Gastroesophageal sphincter (tissue), 4 donors: ENCODE measurements around the gene ARHGAP19. TPM values are rescaled to one million over a fixed set of nuclear protein-coding genes. Genes with fewer than 3 reads are reported as not detected.

Experiments
- ATAC-seq: fragments of 150-250 bp; one replicate; pipeline ENCODE4 v1.9.1; 2016; ENCODE audit warnings: mild to moderate bottlenecking, moderate library complexity
- H3K27ac ChIP-seq, 4 donors: fragments of 200-600 bp; sonication (generic) in 3 of 4; 1 replicate in 3 of 4; 2 replicates in 1 of 4; pipeline ENCODE4 v1.5.1; 2016 to 2019
- H3K27me3 ChIP-seq: fragments of 200-600 bp; sonication (generic); one replicate; pipeline ENCODE4 v1.5.1; 2019
- H3K36me3 ChIP-seq, 2 donors: fragments of 200-600 bp; sonication (generic); one replicate each; pipeline ENCODE4 v1.5.1; 2019; ENCODE audit warnings: control low read depth in 1 of 2
- H3K4me1 ChIP-seq, 3 donors: fragments of 200-600 bp; sonication (generic); 1 replicate in 2 of 3; 2 replicates in 1 of 3; pipeline ENCODE4 v1.5.1; 2016 to 2019; ENCODE audit warnings: control low read depth in 2 of 3
- H3K4me3 ChIP-seq, 2 donors: fragments of 200-600 bp; sonication (generic); one replicate each; pipeline ENCODE4 v1.5.1; 2019; ENCODE audit warnings: mild to moderate bottlenecking in 1 of 2, moderate library complexity in 1 of 2
- H3K9me3 ChIP-seq, 3 donors: fragments of 200-600 bp; sonication (generic); one replicate each; pipeline ENCODE4 v1.5.1; 2017 to 2019; ENCODE audit warnings: control low read depth in 2 of 3
- EP300 ChIP-seq: sonication (generic); formaldehyde crosslinking; IDR thresholded peaks from one replicate; pipeline ENCODE4 v1.6.1; 2017; ENCODE audit warnings: antibody characterized with exemption, mild to moderate bottlenecking
- POLR2A ChIP-seq, 2 donors: fragments of 450-650 bp; IDR thresholded peaks; one replicate each; pipeline ENCODE4 v1.6.1; 2017; ENCODE audit warnings: antibody characterized with exemption in 2 of 2, mild to moderate bottlenecking in 2 of 2, moderate library complexity in 1 of 2
- POLR2AphosphoS5 ChIP-seq: sonication (generic); formaldehyde crosslinking; IDR thresholded peaks from one replicate; pipeline ENCODE4 v1.6.1; 2017; ENCODE audit warnings: antibody characterized with exemption
- WGBS, 2 donors: methylation state at CpG; one replicate each; pipeline ENCODE4 v1.1.5; 2018; ENCODE audit warnings: low coverage in 1 of 2; 5-methylcytosine and 5-hydroxymethylcytosine counted together
- total RNA-seq, 4 donors: library from RNA; depleted of rRNA; stranded (reverse); fragments of >200 nt; gene quantifications; one replicate each; pipeline ENCODE4 v1.1.0, GENCODE V29; 2016
- TF ChIP-seq, protein P1 (sequence below), 4 experiments: fragments of 200-600 bp in 2 of 4; fragments of 450-650 bp in 2 of 4; sonication (generic) in 1 of 4; IDR thresholded peaks; one replicate each; pipeline ENCODE4 v1.5.1; 2017 to 2019; ENCODE audit warnings: antibody characterized with exemption in 4 of 4, mild to moderate bottlenecking in 2 of 4, moderate library complexity in 2 of 4

Gene ARHGAP19, protein sequence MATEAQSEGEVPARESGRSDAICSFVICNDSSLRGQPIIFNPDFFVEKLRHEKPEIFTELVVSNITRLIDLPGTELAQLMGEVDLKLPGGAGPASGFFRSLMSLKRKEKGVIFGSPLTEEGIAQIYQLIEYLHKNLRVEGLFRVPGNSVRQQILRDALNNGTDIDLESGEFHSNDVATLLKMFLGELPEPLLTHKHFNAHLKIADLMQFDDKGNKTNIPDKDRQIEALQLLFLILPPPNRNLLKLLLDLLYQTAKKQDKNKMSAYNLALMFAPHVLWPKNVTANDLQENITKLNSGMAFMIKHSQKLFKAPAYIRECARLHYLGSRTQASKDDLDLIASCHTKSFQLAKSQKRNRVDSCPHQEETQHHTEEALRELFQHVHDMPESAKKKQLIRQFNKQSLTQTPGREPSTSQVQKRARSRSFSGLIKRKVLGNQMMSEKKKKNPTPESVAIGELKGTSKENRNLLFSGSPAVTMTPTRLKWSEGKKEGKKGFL
- 1 to 10 TPM; 3.2 to 6.7 (median 5.0) TPM for total RNA-seq

DNA sequence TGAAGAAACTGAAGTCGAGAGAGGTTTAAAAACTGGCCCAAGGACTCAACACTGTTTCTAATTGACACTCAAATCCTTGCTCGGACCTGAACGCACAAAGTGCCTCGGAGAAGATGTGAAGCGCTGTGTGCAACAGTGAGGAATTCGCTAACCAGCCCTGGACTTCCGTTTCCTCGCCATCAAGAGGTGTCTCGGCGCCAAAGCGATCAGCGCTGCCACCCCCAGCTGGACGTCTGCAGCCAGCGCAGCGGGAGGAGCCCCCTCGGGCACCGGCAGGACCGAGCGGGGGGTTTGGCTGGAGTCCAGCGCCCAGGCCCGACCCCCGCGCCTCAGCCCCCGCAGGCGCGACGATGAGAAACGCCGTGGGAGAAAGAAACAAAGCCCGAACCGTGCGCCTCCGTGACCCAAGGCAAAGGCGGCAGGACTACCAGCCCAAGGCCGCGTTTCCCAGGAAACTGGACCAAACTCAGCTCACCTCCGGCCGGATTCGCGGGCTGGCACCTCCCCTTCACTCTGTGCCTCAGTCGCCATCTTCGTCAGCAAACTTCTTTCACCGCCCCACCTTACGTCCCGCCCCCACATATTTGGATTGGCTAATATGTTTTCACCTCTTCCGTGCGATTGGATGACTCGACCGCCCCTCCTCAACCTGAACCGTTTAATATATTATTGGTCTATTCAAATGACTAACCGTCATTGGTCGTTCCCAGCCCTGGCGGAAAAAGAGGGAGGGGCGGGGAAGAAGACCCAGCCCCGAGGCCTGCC, at the start of gene ARHGAP19:
TSS of gene ARHGAP19 (minus strand) at position 541 of the 765 bp plus-strand sequence. CDS start at position 531, 10 bp downstream.
- Histone ChIP-seq H3K27me3 (no peaks in the 10 kb centered on the region), H3K36me3 (peaks cover 0 to 7% of the 10 kb centered on the region in 2 donors), H3K4me1 (peaks cover 3 to 21% (median 5%) of the 10 kb centered on the region in 3 donors), H3K4me3 (peak within 1 kb of the TSS; percentile 89 to 98), H3K9me3 (no peaks in the 10 kb centered on the region), H3K27ac (peak within 1 kb of the TSS; percentile 95 to 99 (median 98))
- peak; percentile 100 for ATAC-seq
- TF ChIP-seq, protein P1, sequence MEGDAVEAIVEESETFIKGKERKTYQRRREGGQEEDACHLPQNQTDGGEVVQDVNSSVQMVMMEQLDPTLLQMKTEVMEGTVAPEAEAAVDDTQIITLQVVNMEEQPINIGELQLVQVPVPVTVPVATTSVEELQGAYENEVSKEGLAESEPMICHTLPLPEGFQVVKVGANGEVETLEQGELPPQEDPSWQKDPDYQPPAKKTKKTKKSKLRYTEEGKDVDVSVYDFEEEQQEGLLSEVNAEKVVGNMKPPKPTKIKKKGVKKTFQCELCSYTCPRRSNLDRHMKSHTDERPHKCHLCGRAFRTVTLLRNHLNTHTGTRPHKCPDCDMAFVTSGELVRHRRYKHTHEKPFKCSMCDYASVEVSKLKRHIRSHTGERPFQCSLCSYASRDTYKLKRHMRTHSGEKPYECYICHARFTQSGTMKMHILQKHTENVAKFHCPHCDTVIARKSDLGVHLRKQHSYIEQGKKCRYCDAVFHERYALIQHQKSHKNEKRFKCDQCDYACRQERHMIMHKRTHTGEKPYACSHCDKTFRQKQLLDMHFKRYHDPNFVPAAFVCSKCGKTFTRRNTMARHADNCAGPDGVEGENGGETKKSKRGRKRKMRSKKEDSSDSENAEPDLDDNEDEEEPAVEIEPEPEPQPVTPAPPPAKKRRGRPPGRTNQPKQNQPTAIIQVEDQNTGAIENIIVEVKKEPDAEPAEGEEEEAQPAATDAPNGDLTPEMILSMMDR (IDR thresholded peaks at IDR 0.05): peak in 2 of 4 experiments; percentile 16 to 38
- TF ChIP-seq POLR2AphosphoS5 (peak; percentile 51), EP300 (no peak), POLR2A (IDR thresholded peaks at IDR 0.05) (peak; percentile 35 to 44)
- 0% methylated on average over 12 to 17 of the region's 55 CpGs for WGBS, 2 donors

DNA sequence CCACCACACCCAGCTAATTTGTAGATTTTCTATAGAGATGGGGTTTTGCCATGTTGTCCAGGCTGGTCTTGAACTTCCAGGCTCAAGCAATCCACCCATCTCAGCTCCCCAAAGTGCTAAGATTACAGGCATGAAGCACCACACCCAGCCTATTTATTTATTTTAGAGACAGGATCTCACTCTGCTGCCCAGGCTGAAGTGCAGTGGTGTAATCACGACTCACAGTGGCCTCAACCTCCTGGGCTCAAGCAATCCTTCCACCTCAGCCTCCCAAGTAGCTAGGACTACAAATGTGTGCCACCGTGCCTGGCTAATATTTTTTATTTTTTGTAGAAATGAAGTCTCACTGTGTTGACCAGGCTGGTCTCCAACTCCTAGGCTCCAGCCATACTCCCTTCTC, 49.0 kb upstream of the ARHGAP19 start:
- Histone ChIP-seq H3K4me3 (no peak overlapping the region), H3K27ac (no peak overlapping the region), H3K9me3 (no peaks in the 10 kb centered on the region), H3K27me3 (no peaks in the 10 kb centered on the region), H3K4me1 (peaks cover 0 to 18% (median 3%) of the 10 kb centered on the region in 3 donors), H3K36me3 (no peaks in the 10 kb centered on the region)
- no peak for ATAC-seq
- TF ChIP-seq, protein P1 (IDR thresholded peaks at IDR 0.05): no peak
- no peak for TF ChIP-seq EP300
- no peak for TF ChIP-seq POLR2AphosphoS5
- no peak for TF ChIP-seq POLR2A (IDR thresholded peaks at IDR 0.05)
- WGBS, 2 donors: 72 to 75% methylated on average over 2 of the region's 2 CpGs

- no peak for ATAC-seq
- 28% methylated on average over 5 of the region's 5 CpGs for WGBS, 2 donors
- peaks cover 0 to 39% (median 12%) of the 10 kb centered on the region in 3 donors for H3K4me1 ChIP-seq
- no peak for TF ChIP-seq POLR2AphosphoS5
- TF ChIP-seq POLR2A (IDR thresholded peaks at IDR 0.05): no peak
- TF ChIP-seq, protein P1 (IDR thresholded peaks at IDR 0.05): no peak
- TF ChIP-seq EP300: no peak
- H3K36me3 ChIP-seq: no peaks in the 10 kb centered on the region
- no peaks in the 10 kb centered on the region for H3K9me3 ChIP-seq
- H3K27me3 ChIP-seq: no peaks in the 10 kb centered on the region
- H3K27ac ChIP-seq: peak overlapping the region in 2 of 4 donors; percentile 58 to 64
- H3K4me3 ChIP-seq: no peak overlapping the region
These were observed 45.6 kb upstream of the ARHGAP19 start for GRCh38 chr10:97338041-97338440.

DNA sequence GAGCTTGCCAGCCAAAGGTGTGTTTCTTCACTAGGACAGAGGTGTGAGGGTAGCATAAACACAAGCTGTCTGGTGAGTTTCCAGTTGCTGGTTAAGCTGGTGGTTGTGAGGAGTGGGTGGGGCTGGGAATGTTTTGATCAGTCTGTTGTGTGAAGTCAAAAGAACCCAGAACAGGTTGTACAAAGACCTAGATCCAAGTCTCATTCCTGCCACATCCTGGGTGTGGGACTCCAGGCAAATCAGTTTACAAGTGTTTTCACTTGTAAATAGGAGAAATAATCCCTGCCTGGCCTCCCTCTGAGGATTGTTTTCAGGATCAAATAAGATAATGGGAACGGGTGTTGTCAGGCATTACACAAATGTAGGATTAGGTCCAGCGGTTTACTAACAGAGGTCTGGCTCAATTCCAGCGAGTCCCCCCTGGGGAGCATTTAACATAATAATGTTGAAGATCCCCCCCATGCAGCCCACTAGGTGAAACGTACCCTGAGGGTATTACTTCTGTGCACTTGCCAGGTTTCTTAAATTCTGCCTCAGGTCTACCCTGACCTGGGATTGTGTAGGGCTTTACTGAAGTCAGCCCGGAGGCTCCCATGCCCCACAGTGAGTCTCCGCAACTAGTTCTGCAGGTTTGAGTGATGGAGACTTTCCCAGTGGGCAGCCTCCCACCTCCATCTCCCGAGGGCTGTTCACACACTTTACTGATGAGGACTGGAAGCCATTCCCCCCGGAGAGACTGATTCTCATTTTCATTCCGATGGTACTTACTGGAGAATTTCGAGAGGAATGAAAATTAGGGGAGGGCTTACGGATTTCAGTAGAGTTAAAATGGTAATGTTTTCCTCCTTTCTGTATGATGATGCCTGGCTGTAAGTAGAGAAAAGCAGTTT, 44.8 kb upstream of the ARHGAP19 start:
- Histone ChIP-seq H3K4me1 (peaks cover 0 to 47% (median 14%) of the 10 kb centered on the region in 3 donors), H3K27ac (peak overlapping the region in 3 of 4 donors; percentile 58 to 69 (median 64)), H3K4me3 (no peak overlapping the region), H3K9me3 (no peaks in the 10 kb centered on the region), H3K36me3 (no peaks in the 10 kb centered on the region), H3K27me3 (no peaks in the 10 kb centered on the region)
- 9 to 13% methylated on average over 4 to 5 of the region's 11 CpGs for WGBS, 2 donors
- TF ChIP-seq, protein P1 (IDR thresholded peaks at IDR 0.05): no peak
- TF ChIP-seq POLR2AphosphoS5: no peak
- no peak for ATAC-seq
